ENCODE results near the gene RPRD2.
A peak's percentile ranks its signal among the peaks of the same experiment; 100 is the strongest.
"Not testable (repeated sequence)": the region's sequence is repeated elsewhere in the genome, so short reads cannot be mapped to it uniquely, and the experiment has no call there.

Gene RPRD2

GRCh38 chr1:150389650-150390049, 25.7 kb downstream of the RPRD2 start:
- DNase-seq (ENCODE audit: low read depth) = no peak

GRCh38 chr1:150392627-150393026, 28.7 kb downstream of the RPRD2 start:
- no peak for DNase-seq (ENCODE audit: low read depth)

- not testable (repeated sequence) for DNase-seq (ENCODE audit: low read depth)
These were observed 31.2 kb downstream of the RPRD2 start for GRCh38 chr1:150395115-150395514.

GRCh38 chr1:150397392-150398032, 33.6 kb downstream of the RPRD2 start:
- no peak for DNase-seq (ENCODE audit: low read depth)

- no peak for DNase-seq (ENCODE audit: low read depth)
These were observed 40.5 kb downstream of the RPRD2 start for GRCh38 chr1:150404465-150404864.

GRCh38 chr1:150405660-150406059, 41.7 kb downstream of the RPRD2 start:
- no peak for DNase-seq (ENCODE audit: low read depth)

- peak; percentile 24 for DNase-seq (ENCODE audit: low read depth)
These were observed 42.5 kb downstream of the RPRD2 start for GRCh38 chr1:150406483-150406882.

- DNase-seq (ENCODE audit: low read depth) = no peak
These were observed 43.4 kb downstream of the RPRD2 start for GRCh38 chr1:150407330-150407729.

GRCh38 chr1:150408800-150409199, 44.9 kb downstream of the RPRD2 start:
- DNase-seq (ENCODE audit: low read depth) = no peak

GRCh38 chr1:150409504-150410362, 45.8 kb downstream of the RPRD2 start:
- no peak for DNase-seq (ENCODE audit: low read depth)

GRCh38 chr1:150410582-150411101, 46.7 kb downstream of the RPRD2 start:
- peak; percentile 3 for DNase-seq (ENCODE audit: low read depth)

GRCh38 chr1:150414592-150414991, 50.6 kb downstream of the RPRD2 start:
- no peak for DNase-seq (ENCODE audit: low read depth)

- no peak for DNase-seq (ENCODE audit: low read depth)
These were observed 51.9 kb downstream of the RPRD2 start for GRCh38 chr1:150415800-150416199.

GRCh38 chr1:150420560-150421265, 56.8 kb downstream of the RPRD2 start:
- peak; percentile 37 for DNase-seq (ENCODE audit: low read depth)

GRCh38 chr1:150422541-150422940, 58.6 kb downstream of the RPRD2 start:
- no peak for DNase-seq (ENCODE audit: low read depth)

- DNase-seq (ENCODE audit: low read depth) = peak; percentile 7
These were observed 65.9 kb downstream of the RPRD2 start for GRCh38 chr1:150429805-150430204.

GRCh38 chr1:150441121-150441520, 77.2 kb downstream of the RPRD2 start:
- no peak for DNase-seq (ENCODE audit: low read depth)

- DNase-seq (ENCODE audit: low read depth) = no peak
These were observed 80.3 kb downstream of the RPRD2 start for GRCh38 chr1:150444232-150444631.

- DNase-seq (ENCODE audit: low read depth) = no peak
These were observed 92.2 kb downstream of the RPRD2 start for GRCh38 chr1:150456146-150456647.

- DNase-seq (ENCODE audit: low read depth) = peak; percentile 62
These were observed 100.5 kb downstream of the RPRD2 start for GRCh38 chr1:150464422-150464826.

GRCh38 chr1:150466964-150467363, 103.0 kb downstream of the RPRD2 start:
- no peak for DNase-seq (ENCODE audit: low read depth)

GRCh38 chr1:150469291-150469690, 105.3 kb downstream of the RPRD2 start:
- no peak for DNase-seq (ENCODE audit: low read depth)

Data from EH (cell line).